ENCODE measurements around the gene NCOA3.
"Not testable (repeated sequence)": the region's sequence is repeated elsewhere in the genome, so short reads cannot be mapped to it uniquely, and the experiment has no call there.

NCOA3 gene

DNA sequence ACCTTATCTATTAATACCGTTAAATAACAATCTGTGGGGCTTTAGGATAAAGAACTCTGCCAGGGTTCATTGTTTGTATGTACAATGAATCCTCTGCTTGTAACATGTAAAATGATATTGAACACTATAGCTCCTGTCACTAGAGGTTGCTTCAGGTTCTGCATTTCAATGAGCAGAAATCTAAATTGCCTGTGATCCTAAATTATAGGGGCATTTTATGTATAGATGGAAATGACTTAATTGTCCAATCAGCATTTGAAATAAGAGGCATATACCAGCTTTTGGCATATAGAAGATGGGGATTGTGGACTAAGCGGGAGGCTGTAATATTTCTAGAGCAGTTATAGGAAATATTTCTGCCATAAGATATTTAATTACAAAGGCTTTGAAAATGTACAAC, 2.0 kb downstream of the NCOA3 start:
- H3K4me3 ChIP-seq (ENCODE audit: low read length), result peak overlapping the region; percentile 77
- DNase-seq (ENCODE audit: low read depth), result no peak
- TF ChIP-seq CTCF (IDR thresholded peaks at IDR 0.05; ENCODE audit: insufficient read depth, low read depth, low read length, missing control alignments), result peak; percentile 8

GRCh38 chr20:47506335-47506734, 4.6 kb downstream of the NCOA3 start:
- TF ChIP-seq CTCF (IDR thresholded peaks at IDR 0.05; ENCODE audit: insufficient read depth, low read depth, low read length, missing control alignments), result no peak
- DNase-seq (ENCODE audit: low read depth), result no peak

DNA sequence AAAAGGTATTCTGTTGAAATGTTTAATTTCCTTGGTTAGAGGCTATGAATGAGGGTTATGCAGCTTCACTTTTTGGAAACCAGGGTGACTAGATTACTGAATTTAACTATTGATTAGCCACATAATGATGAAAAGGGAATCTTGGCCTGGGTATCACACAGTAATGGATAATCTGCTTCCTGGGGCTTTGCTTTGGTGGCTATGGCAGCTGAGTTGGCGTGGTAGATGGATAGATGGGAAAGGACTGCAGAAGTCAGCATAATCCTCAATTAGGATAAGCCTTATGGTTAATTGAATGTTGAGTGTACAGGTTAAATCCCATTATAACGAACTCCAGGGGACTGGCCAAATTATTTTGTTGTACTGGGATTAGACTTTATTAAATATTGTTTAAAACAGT, 5.2 kb downstream of the NCOA3 start:
- TF ChIP-seq CTCF (IDR thresholded peaks at IDR 0.05; ENCODE audit: insufficient read depth, low read depth, low read length, missing control alignments), result no peak
- DNase-seq (ENCODE audit: low read depth), result no peak

More at GRCh38 chr20:47506335-47506734, 4.6 kb downstream of the NCOA3 start:
- H3K4me3 ChIP-seq (ENCODE audit: low read length), result no peak overlapping the region

DNA sequence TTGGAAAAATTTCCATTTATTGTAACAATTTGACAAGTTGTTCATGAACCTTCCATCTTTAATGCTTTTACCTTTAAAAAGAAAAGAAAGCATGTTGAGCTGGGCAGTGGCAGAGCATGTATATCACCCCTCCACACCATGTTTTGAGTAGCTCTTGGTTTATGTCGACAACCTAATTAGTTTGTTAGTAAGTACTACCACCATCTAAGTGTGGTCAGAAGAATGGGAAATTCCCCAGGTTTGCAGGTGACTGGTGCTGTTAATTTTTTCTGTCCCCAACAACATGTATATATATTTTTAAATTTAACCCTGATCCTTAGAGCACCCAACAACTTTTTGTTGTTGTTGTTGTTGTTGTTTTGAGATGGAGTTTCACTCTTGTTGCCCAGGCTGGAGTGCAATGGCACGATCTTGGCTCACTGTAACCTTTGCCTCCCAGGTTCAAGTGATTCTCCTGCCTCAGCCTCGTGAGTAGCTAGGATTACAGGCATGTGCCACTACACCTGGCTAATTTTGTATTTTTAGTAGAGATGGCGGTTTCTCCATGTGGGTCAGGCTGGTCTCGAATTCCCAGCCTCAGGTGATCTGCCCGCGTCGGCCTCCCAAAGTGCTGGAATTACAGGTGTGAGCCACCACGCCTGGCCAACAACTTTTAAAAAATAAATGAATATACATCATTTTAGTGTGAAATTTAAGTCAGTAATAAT, 5.7 kb downstream of the NCOA3 start:
- H3K4me3 ChIP-seq (ENCODE audit: low read length); DNase-seq (ENCODE audit: low read depth): not testable (repeated sequence)

More for the DNA sequence above, 5.2 kb downstream of the NCOA3 start:
- no peak overlapping the region for H3K4me3 ChIP-seq (ENCODE audit: low read length)

DNA sequence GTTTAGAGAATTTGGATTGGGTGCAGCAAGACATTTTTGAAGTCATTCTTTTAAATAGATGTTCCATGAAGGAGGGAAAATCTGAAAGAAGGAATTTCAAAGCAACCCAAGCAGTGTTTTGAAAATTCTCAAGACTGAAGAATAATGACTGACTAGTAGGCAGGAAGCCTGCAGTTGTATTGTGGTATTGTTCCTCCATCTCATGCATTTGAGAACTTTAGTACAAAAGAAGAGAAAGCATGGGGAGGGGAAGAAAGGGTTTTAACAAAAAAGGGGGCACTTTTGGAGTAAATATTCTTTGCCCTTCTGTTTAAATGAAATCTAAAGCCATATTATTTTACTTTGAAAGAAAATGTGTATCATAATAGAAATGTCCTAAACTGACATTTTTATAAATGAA, 6.6 kb downstream of the NCOA3 start:
- TF ChIP-seq CTCF (IDR thresholded peaks at IDR 0.05; ENCODE audit: insufficient read depth, low read depth, low read length, missing control alignments), result no peak
- DNase-seq (ENCODE audit: low read depth), result no peak
- H3K4me3 ChIP-seq (ENCODE audit: low read length), result no peak overlapping the region

DNA sequence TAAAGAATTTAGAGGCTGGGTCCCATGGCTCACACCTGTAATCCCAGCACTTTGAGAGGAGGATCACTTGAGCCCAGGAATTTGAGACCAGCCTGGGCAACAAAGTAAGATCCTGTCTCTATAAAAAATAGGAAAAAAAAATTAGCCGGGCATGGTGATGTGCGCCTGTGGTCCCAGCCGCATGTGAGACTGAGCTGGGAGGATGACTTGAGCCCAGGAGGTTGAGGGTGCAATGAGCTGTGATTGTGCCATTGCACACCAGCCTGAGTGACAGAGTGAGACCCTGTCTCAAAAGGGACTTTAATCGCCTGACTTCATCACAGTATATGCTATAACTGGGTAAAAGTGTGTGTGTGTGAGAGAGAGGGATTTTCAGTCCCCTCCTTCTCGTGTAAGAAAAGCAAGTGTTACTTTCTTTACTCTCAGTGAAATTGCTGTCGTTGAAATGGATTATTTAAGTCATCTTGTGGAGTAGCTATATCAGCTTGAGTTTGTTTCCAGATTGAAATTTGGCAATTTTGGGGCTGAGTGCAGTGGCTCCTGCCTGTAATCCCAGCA, 7.5 kb downstream of the NCOA3 start:
- TF ChIP-seq CTCF (IDR thresholded peaks at IDR 0.05; ENCODE audit: insufficient read depth, low read depth, low read length, missing control alignments), result no peak
- no peak overlapping the region for H3K4me3 ChIP-seq (ENCODE audit: low read length)
- no peak for DNase-seq (ENCODE audit: low read depth)

DNA sequence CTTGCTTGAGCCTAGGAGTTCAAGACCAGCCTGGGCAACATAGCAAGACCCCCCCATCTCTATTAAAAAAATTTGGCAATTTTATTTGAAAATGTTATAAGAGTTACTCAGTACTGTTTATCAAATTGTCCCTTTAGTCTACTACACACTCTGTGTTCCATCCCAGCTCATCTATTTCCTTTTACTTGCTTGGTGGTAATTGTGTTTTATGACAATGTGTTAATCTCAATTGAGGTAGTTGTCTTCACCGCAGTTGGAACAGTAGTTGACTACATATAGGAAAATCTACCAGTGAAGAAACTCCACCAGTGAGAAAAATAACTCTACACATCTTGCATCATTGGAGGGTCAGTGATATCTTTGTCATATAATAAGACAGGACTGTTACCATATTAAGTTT, 8.0 kb downstream of the NCOA3 start:
- no peak for DNase-seq (ENCODE audit: low read depth)
- H3K4me3 ChIP-seq (ENCODE audit: low read length), result no peak overlapping the region
- no peak for TF ChIP-seq CTCF (IDR thresholded peaks at IDR 0.05; ENCODE audit: insufficient read depth, low read depth, low read length, missing control alignments)
